Rectal smooth muscle tissue (tissue), 1 donor: ENCODE measurements around the gene KL.

Experiments used
- H3K27ac ChIP-seq: one replicate; pipeline ENCODE4 v1.7.0; 2013; ENCODE audit warnings: low read depth, low read length, inconsistent platforms
- H3K27me3 ChIP-seq: one replicate; pipeline ENCODE4 v1.7.0; 2013; ENCODE audit warnings: low read length; ENCODE audit not compliant: control insufficient read depth, insufficient read depth
- H3K36me3 ChIP-seq: one replicate; pipeline ENCODE4 v1.7.0; 2013; ENCODE audit warnings: low read length; ENCODE audit not compliant: control insufficient read depth, insufficient read depth
- H3K4me1 ChIP-seq: one replicate; pipeline ENCODE4 v1.7.0; 2013; ENCODE audit warnings: low read length; ENCODE audit not compliant: control insufficient read depth, insufficient read depth
- H3K4me3 ChIP-seq: one replicate; pipeline ENCODE4 v1.7.0; 2013; ENCODE audit warnings: low read length
- H3K9ac ChIP-seq: one replicate; pipeline ENCODE4 v1.7.0; 2013; ENCODE audit warnings: low read length

The KL gene

GRCh38 chr13:32987462-32987861, 28.8 kb upstream of the KL start:
- Histone ChIP-seq H3K9ac (no peak overlapping the region), H3K27me3 (no peaks in the 10 kb centered on the region), H3K27ac (no peak overlapping the region), H3K4me1 (no peaks in the 10 kb centered on the region), H3K4me3 (no peak overlapping the region), H3K36me3 (no peaks in the 10 kb centered on the region)

GRCh38 chr13:32988608-32989289, 27.5 kb upstream of the KL start:
- H3K27me3 ChIP-seq, result no peaks in the 10 kb centered on the region
- no peak overlapping the region for H3K9ac ChIP-seq
- H3K4me1 ChIP-seq, result no peaks in the 10 kb centered on the region
- no peak overlapping the region for H3K27ac ChIP-seq
- no peaks in the 10 kb centered on the region for H3K36me3 ChIP-seq
- H3K4me3 ChIP-seq, result no peak overlapping the region

- no peak overlapping the region for H3K9ac ChIP-seq
- no peak overlapping the region for H3K27ac ChIP-seq
- H3K4me1 ChIP-seq, result no peaks in the 10 kb centered on the region
- H3K27me3 ChIP-seq, result no peaks in the 10 kb centered on the region
- no peak overlapping the region for H3K4me3 ChIP-seq
- H3K36me3 ChIP-seq, result no peaks in the 10 kb centered on the region
These were observed 26.9 kb upstream of the KL start for GRCh38 chr13:32989290-32989667.

GRCh38 chr13:32989942-32990341, 26.3 kb upstream of the KL start:
- no peaks in the 10 kb centered on the region for H3K36me3 ChIP-seq
- H3K27ac ChIP-seq, result no peak overlapping the region
- H3K4me3 ChIP-seq, result no peak overlapping the region
- H3K27me3 ChIP-seq, result no peaks in the 10 kb centered on the region
- no peak overlapping the region for H3K9ac ChIP-seq
- no peaks in the 10 kb centered on the region for H3K4me1 ChIP-seq

- Histone ChIP-seq H3K4me1 (no peaks in the 10 kb centered on the region), H3K36me3 (no peaks in the 10 kb centered on the region), H3K27ac (no peak overlapping the region), H3K9ac (no peak overlapping the region), H3K4me3 (no peak overlapping the region), H3K27me3 (no peaks in the 10 kb centered on the region)
These were observed 23.1 kb upstream of the KL start for GRCh38 chr13:32993145-32993544.

- Histone ChIP-seq H3K27me3 (no peaks in the 10 kb centered on the region), H3K9ac (no peak overlapping the region), H3K36me3 (no peaks in the 10 kb centered on the region), H3K4me3 (no peak overlapping the region), H3K27ac (no peak overlapping the region), H3K4me1 (no peaks in the 10 kb centered on the region)
These were observed 18.8 kb upstream of the KL start for GRCh38 chr13:32997399-32997798.

- Histone ChIP-seq H3K27ac (no peak overlapping the region), H3K27me3 (no peaks in the 10 kb centered on the region), H3K9ac (no peak overlapping the region), H3K4me3 (no peak overlapping the region), H3K36me3 (no peaks in the 10 kb centered on the region), H3K4me1 (no peaks in the 10 kb centered on the region)
These were observed 17.3 kb upstream of the KL start for GRCh38 chr13:32998966-32999365.

- H3K4me3 ChIP-seq, result no peak overlapping the region
These were observed 15.9 kb upstream of the KL start for GRCh38 chr13:33000365-33000764.

GRCh38 chr13:33003458-33004019, 12.7 kb upstream of the KL start:
- no peaks in the 10 kb centered on the region for H3K4me1 ChIP-seq
- no peaks in the 10 kb centered on the region for H3K36me3 ChIP-seq
- no peak overlapping the region for H3K27ac ChIP-seq
- no peaks in the 10 kb centered on the region for H3K27me3 ChIP-seq
- H3K9ac ChIP-seq, result no peak overlapping the region
- no peak overlapping the region for H3K4me3 ChIP-seq

More at GRCh38 chr13:33000365-33000764, 15.9 kb upstream of the KL start:
- H3K27me3 ChIP-seq, result no peaks in the 10 kb centered on the region
- H3K9ac ChIP-seq, result no peak overlapping the region
- H3K36me3 ChIP-seq, result no peaks in the 10 kb centered on the region
- H3K4me1 ChIP-seq, result no peaks in the 10 kb centered on the region
- no peak overlapping the region for H3K27ac ChIP-seq

- peak overlapping the region; percentile 26 for H3K27ac ChIP-seq
These were observed 11.7 kb upstream of the KL start for GRCh38 chr13:33004511-33004910.

GRCh38 chr13:33006134-33006533, 10.1 kb upstream of the KL start:
- Histone ChIP-seq H3K4me3 (no peak overlapping the region), H3K4me1 (no peaks in the 10 kb centered on the region), H3K36me3 (no peaks in the 10 kb centered on the region), H3K27me3 (no peaks in the 10 kb centered on the region), H3K9ac (no peak overlapping the region), H3K27ac (no peak overlapping the region)

More at GRCh38 chr13:33004511-33004910, 11.7 kb upstream of the KL start:
- H3K4me3 ChIP-seq, result no peak overlapping the region
- H3K27me3 ChIP-seq, result no peaks in the 10 kb centered on the region
- no peak overlapping the region for H3K9ac ChIP-seq
- H3K36me3 ChIP-seq, result no peaks in the 10 kb centered on the region
- no peaks in the 10 kb centered on the region for H3K4me1 ChIP-seq

- H3K36me3 ChIP-seq, result no peaks in the 10 kb centered on the region
- H3K27ac ChIP-seq, result no peak overlapping the region
- no peak overlapping the region for H3K4me3 ChIP-seq
- no peaks in the 10 kb centered on the region for H3K27me3 ChIP-seq
- H3K9ac ChIP-seq, result no peak overlapping the region
- no peaks in the 10 kb centered on the region for H3K4me1 ChIP-seq
These were observed 9.6 kb upstream of the KL start for GRCh38 chr13:33006638-33007037.

GRCh38 chr13:33007237-33007636, 9.0 kb upstream of the KL start:
- Histone ChIP-seq H3K27me3 (no peaks in the 10 kb centered on the region), H3K9ac (no peak overlapping the region), H3K36me3 (no peaks in the 10 kb centered on the region), H3K27ac (no peak overlapping the region), H3K4me3 (no peak overlapping the region), H3K4me1 (no peaks in the 10 kb centered on the region)
